Skin epidermis (tissue), 12 donors: ENCODE data around the gene NEU4.
"Not testable (repeated sequence)": the region's sequence is repeated elsewhere in the genome, so short reads cannot be mapped to it uniquely, and the experiment has no call there.

Experiments used
- H3K27ac ChIP-seq, 21 experiments: fragments of 200-600 bp; sonication (generic) in 11 of 21; one replicate each; pipeline ENCODE4 v1.5.0; 2020; ENCODE audit warnings: mild to moderate bottlenecking in 3 of 21, inconsistent platforms in 2 of 21, moderate library complexity in 2 of 21
- H3K4me3 ChIP-seq, 7 experiments: fragments of 200-600 bp; sonication (generic) in 2 of 7; one replicate each; pipeline ENCODE4 v1.5.0; 2020; ENCODE audit warnings: inconsistent platforms in 2 of 7, mild to moderate bottlenecking in 2 of 7, moderate library complexity in 1 of 7

The NEU4 gene

GRCh38 chr2:241820625-241821384 lies 11.8 kb downstream of the NEU4 start:
- Histone ChIP-seq H3K27ac (no peak overlapping the region), H3K4me3 (no peak overlapping the region)

- no peak overlapping the region for H3K4me3 ChIP-seq
- no peak overlapping the region for H3K27ac ChIP-seq
Observed at GRCh38 chr2:241821460-241822263, 12.7 kb downstream of the NEU4 start.

- H3K4me3 ChIP-seq = no peak overlapping the region
Observed at GRCh38 chr2:241822264-241822623, 13.3 kb downstream of the NEU4 start.

GRCh38 chr2:241823531-241824437 lies 14.8 kb downstream of the NEU4 start:
- H3K4me3 ChIP-seq, H3K27ac ChIP-seq: not testable (repeated sequence)

More at GRCh38 chr2:241822264-241822623, 13.3 kb downstream of the NEU4 start:
- no peak overlapping the region for H3K27ac ChIP-seq

GRCh38 chr2:241827394-241827793 lies 18.4 kb downstream of the NEU4 start:
- H3K4me3 ChIP-seq = no peak overlapping the region
- H3K27ac ChIP-seq = no peak overlapping the region

- no peak overlapping the region for H3K27ac ChIP-seq
- H3K4me3 ChIP-seq = no peak overlapping the region
Observed at GRCh38 chr2:241833101-241833663, 24.2 kb downstream of the NEU4 start.

- H3K27ac ChIP-seq, H3K4me3 ChIP-seq: not testable (repeated sequence)
Observed at GRCh38 chr2:241833756-241834526, 24.9 kb downstream of the NEU4 start.

GRCh38 chr2:241834527-241835210 lies 25.7 kb downstream of the NEU4 start:
- no peak overlapping the region for H3K27ac ChIP-seq
- no peak overlapping the region for H3K4me3 ChIP-seq

GRCh38 chr2:241835611-241836010 lies 26.6 kb downstream of the NEU4 start:
- no peak overlapping the region for H3K4me3 ChIP-seq
- no peak overlapping the region for H3K27ac ChIP-seq

- H3K27ac ChIP-seq = no peak overlapping the region
- no peak overlapping the region for H3K4me3 ChIP-seq
Observed at GRCh38 chr2:241836292-241836691, 27.3 kb downstream of the NEU4 start.

- Histone ChIP-seq H3K27ac (no peak overlapping the region), H3K4me3 (no peak overlapping the region)
Observed at GRCh38 chr2:241837197-241837965, 28.4 kb downstream of the NEU4 start.

GRCh38 chr2:241841181-241842066 lies 32.4 kb downstream of the NEU4 start:
- no peak overlapping the region for H3K4me3 ChIP-seq
- H3K27ac ChIP-seq = no peak overlapping the region

- peak overlapping the region in 4 of 21 experiments; percentile 31 to 75 (median 60) for H3K27ac ChIP-seq
Observed at GRCh38 chr2:241842067-241842415, 33.0 kb downstream of the NEU4 start.

GRCh38 chr2:241842620-241843211 lies 33.7 kb downstream of the NEU4 start:
- peak overlapping the region in 15 of 21 experiments; percentile 41 to 80 (median 66) for H3K27ac ChIP-seq
- H3K4me3 ChIP-seq = peak overlapping the region in 3 of 7 experiments; percentile 3 to 43 (median 9)

More at GRCh38 chr2:241842067-241842415, 33.0 kb downstream of the NEU4 start:
- no peak overlapping the region for H3K4me3 ChIP-seq

GRCh38 chr2:241843321-241844065 lies 34.5 kb downstream of the NEU4 start:
- Histone ChIP-seq H3K27ac (peak overlapping the region in 18 of 21 experiments; percentile 33 to 80 (median 65)), H3K4me3 (peak overlapping the region in 6 of 7 experiments; percentile 2 to 44 (median 37))
